ENCODE results near the gene TMCO4. TPM values are rescaled to one million over a fixed set of nuclear protein-coding genes. Genes with fewer than 3 reads are reported as not detected.

The TMCO4 gene
- polyA plus RNA-seq, 1 experiment, result 22.0 TPM

GRCh38 chr1:19720973-19721372 lies 78.7 kb downstream of the TMCO4 start:
- H3K36me3 ChIP-seq (ENCODE audit: control insufficient read depth, insufficient read depth, low read length), result peaks cover 1% of the 10 kb centered on the region; the same call in 1 of the 2 replicates
- no peak for DNase-seq (ENCODE audit: low read depth)

GRCh38 chr1:19720174-19720573 lies 79.5 kb downstream of the TMCO4 start:
- ChIA-PET CTCF (interaction anchor here (2.2 kb wide), 1 partner anchor 16 kb away, joined by 8 read pairs; no protein-coding TSS in a partner anchor), POLR2A (no interaction called here)
- no peak for DNase-seq (ENCODE audit: low read depth)
- TF ChIP-seq CTCF (IDR thresholded peaks at IDR 0.05; ENCODE audit: insufficient read depth, low read depth, low read length), result no peak
- Histone ChIP-seq H3K27me3 (ENCODE audit: control insufficient read depth, insufficient read depth, low read length) (no peaks in the 10 kb centered on the region), H3K36me3 (ENCODE audit: control insufficient read depth, insufficient read depth, low read length) (peaks cover 1% of the 10 kb centered on the region; the same call in 1 of the 2 replicates), H3K4me3 (ENCODE audit: low read depth, low read length) (no peak overlapping the region)

More at GRCh38 chr1:19720973-19721372, 78.7 kb downstream of the TMCO4 start:
- no peak for TF ChIP-seq CTCF (IDR thresholded peaks at IDR 0.05; ENCODE audit: insufficient read depth, low read depth, low read length)
- POLR2A ChIA-PET, result no interaction called here
- Histone ChIP-seq H3K4me3 (ENCODE audit: low read depth, low read length) (no peak overlapping the region), H3K27me3 (ENCODE audit: control insufficient read depth, insufficient read depth, low read length) (no peaks in the 10 kb centered on the region)
- CTCF ChIA-PET, result interaction anchor here (0.8 kb wide), 1 partner anchor 89 kb away, joined by 3 read pairs; no protein-coding TSS in a partner anchor

- no peak for TF ChIP-seq CTCF (IDR thresholded peaks at IDR 0.05; ENCODE audit: insufficient read depth, low read depth, low read length)
- no peaks in the 10 kb centered on the region for H3K36me3 ChIP-seq (ENCODE audit: control insufficient read depth, insufficient read depth, low read length)
- POLR2A ChIA-PET, result no interaction called here
- no peak overlapping the region for H3K4me3 ChIP-seq (ENCODE audit: low read depth, low read length)
- CTCF ChIA-PET, result interaction anchor here (1.2 to 2.4 kb wide), 3 partner anchors 13 to 55 kb away, joined by 3 to 4 read pairs (median 4); no protein-coding TSS in a partner anchor
- H3K27me3 ChIP-seq (ENCODE audit: control insufficient read depth, insufficient read depth, low read length), result no peaks in the 10 kb centered on the region
- DNase-seq (ENCODE audit: low read depth), result no peak
Measured at GRCh38 chr1:19717467-19717866, 82.2 kb downstream of the TMCO4 start.

GRCh38 chr1:19715334-19716203 lies 84.1 kb downstream of the TMCO4 start:
- DNase-seq (ENCODE audit: low read depth), result peak; percentile 78
- Histone ChIP-seq H3K27me3 (ENCODE audit: control insufficient read depth, insufficient read depth, low read length) (no peaks in the 10 kb centered on the region), H3K4me3 (ENCODE audit: low read depth, low read length) (no peak overlapping the region), H3K36me3 (ENCODE audit: control insufficient read depth, insufficient read depth, low read length) (0 out of 2 replicates have a peak, but pooled peaks cover 1% of the 10 kb centered on the region)
- TF ChIP-seq CTCF (IDR thresholded peaks at IDR 0.05; ENCODE audit: insufficient read depth, low read depth, low read length), result peak; percentile 92
- POLR2A ChIA-PET, result no interaction called here
- CTCF ChIA-PET, result interaction anchor here (0.6 to 3.6 kb wide), 43 partner anchors 9 to 437 kb away, joined by 3 to 25 read pairs (median 4); partner anchors contain the start of genes OTUD3 and RNF186

- no peak for TF ChIP-seq CTCF (IDR thresholded peaks at IDR 0.05; ENCODE audit: insufficient read depth, low read depth, low read length)
- ChIA-PET CTCF (interaction anchor here (3.6 kb wide), 1 partner anchor 9 kb away, joined by 25 read pairs; no protein-coding TSS in a partner anchor), POLR2A (no interaction called here)
- no peak for DNase-seq (ENCODE audit: low read depth)
- Histone ChIP-seq H3K27me3 (ENCODE audit: control insufficient read depth, insufficient read depth, low read length) (no peaks in the 10 kb centered on the region), H3K36me3 (ENCODE audit: control insufficient read depth, insufficient read depth, low read length) (0 out of 2 replicates have a peak, but pooled peaks cover 1% of the 10 kb centered on the region), H3K4me3 (ENCODE audit: low read depth, low read length) (no peak overlapping the region)
Measured at GRCh38 chr1:19712928-19713327, 86.8 kb downstream of the TMCO4 start.
